Measurements from ENCODE around the gene ELP5.

ELP5 gene

GRCh38 chr17:7308625-7309433 is 56.8 kb downstream of the ELP5 start:
- peak; percentile 63 to 70 for DNase-seq (ENCODE audit: low read depth in 1 of 2, low spot score in 1 of 2)
